ENCODE data around the gene ADAMTS3. TPM values are rescaled to one million over a fixed set of nuclear protein-coding genes. Genes with fewer than 3 reads are reported as not detected.

The ADAMTS3 gene
- total and polyA plus RNA-seq, 5 donors from 2014 or later, result 0.34 TPM; not detected in 4

DNA sequence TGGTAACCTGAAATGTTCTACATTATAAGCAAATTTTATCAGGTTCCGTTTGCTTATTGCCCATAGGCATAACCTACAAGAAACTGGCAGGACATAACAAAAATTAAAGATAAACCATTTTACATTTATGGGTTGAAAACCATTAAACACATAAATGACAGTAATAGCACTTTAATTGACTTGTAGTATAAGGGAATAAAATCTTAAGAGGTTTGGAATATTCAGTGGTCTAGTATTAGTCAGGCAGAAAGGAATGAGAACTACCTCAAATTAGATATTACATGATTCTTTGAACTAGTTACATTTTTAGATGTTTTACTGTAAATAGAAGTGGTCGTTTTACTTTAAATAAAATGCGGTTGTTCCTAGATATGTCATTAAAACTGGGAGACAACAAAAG is 111.9 kb downstream of the ADAMTS3 start:
- Mint-ChIP-seq H3K27me3 (no peaks in the 10 kb centered on the region), H3K27ac (no peak overlapping the region), H3K4me3 (no peak overlapping the region), H3K9me3 (peaks cover 0 to 3% (median 0%) of the 10 kb centered on the region in 7 donors), H3K36me3 (no peaks in the 10 kb centered on the region), H3K4me1 (no peaks in the 10 kb centered on the region)
- no peak overlapping the region for H3K4me3 ChIP-seq (ENCODE audit: low read depth, low read length)
- DNase-seq (no peak), ATAC-seq (ENCODE audit: low read depth in 2 of 2) (no peak)
- no peaks in the 10 kb centered on the region for H3K36me3 ChIP-seq (ENCODE audit: control insufficient read depth, insufficient read depth, low read length)
- no peak overlapping the region for H3K27ac ChIP-seq (ENCODE audit: insufficient read depth, low read length, poor library complexity, severe bottlenecking)
- H3K4me1 ChIP-seq (ENCODE audit: control insufficient read depth, insufficient read depth, low read length, poor library complexity, severe bottlenecking), result no peaks in the 10 kb centered on the region
- no peaks in the 10 kb centered on the region for H3K9me3 ChIP-seq (ENCODE audit: control insufficient read depth in 2 of 2, low read length in 2 of 2)
- no peaks in the 10 kb centered on the region for H3K27me3 ChIP-seq (ENCODE audit: control insufficient read depth, insufficient read depth, low read length)

DNA sequence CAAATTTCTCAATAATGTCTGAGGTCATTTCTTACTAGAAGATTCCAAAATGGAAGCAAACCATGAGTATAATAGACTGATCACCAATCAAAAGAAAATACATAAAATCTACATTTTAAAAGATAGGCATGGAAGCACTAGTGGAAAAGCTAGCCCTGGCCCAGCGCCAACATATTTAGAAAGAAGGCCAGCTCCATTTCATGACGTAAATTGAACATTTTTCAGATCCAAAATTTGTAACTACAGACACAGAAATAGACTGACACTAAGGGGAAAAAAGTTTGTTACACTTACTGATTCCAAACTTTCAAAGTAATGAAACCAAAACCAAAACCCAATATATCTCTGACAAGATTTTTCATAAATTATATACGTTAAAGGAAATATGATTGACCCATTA is 117.7 kb downstream of the ADAMTS3 start:
- Mint-ChIP-seq H3K9me3 (peaks cover 0 to 2% (median 0%) of the 10 kb centered on the region in 7 donors), H3K4me3 (no peak overlapping the region), H3K4me1 (no peaks in the 10 kb centered on the region), H3K27ac (no peak overlapping the region), H3K36me3 (no peaks in the 10 kb centered on the region), H3K27me3 (no peaks in the 10 kb centered on the region)
- no peaks in the 10 kb centered on the region for H3K36me3 ChIP-seq (ENCODE audit: control insufficient read depth, insufficient read depth, low read length)
- H3K9me3 ChIP-seq (ENCODE audit: control insufficient read depth in 2 of 2, low read length in 2 of 2), result no peaks in the 10 kb centered on the region
- DNase-seq (no peak), ATAC-seq (ENCODE audit: low read depth in 2 of 2) (no peak)
- H3K27me3 ChIP-seq (ENCODE audit: control insufficient read depth, insufficient read depth, low read length), result no peaks in the 10 kb centered on the region
- no peak overlapping the region for H3K4me3 ChIP-seq (ENCODE audit: low read depth, low read length)
- H3K27ac ChIP-seq (ENCODE audit: insufficient read depth, low read length, poor library complexity, severe bottlenecking), result no peak overlapping the region
- no peaks in the 10 kb centered on the region for H3K4me1 ChIP-seq (ENCODE audit: control insufficient read depth, insufficient read depth, low read length, poor library complexity, severe bottlenecking)

- H3K4me1 ChIP-seq (ENCODE audit: control insufficient read depth, insufficient read depth, low read length, poor library complexity, severe bottlenecking), result no peaks in the 10 kb centered on the region
- Mint-ChIP-seq H3K27ac (no peak overlapping the region), H3K9me3 (peaks cover 0 to 2% (median 0%) of the 10 kb centered on the region in 7 donors), H3K4me1 (no peaks in the 10 kb centered on the region), H3K36me3 (no peaks in the 10 kb centered on the region), H3K27me3 (no peaks in the 10 kb centered on the region), H3K4me3 (no peak overlapping the region)
- no peak for DNase-seq
- no peaks in the 10 kb centered on the region for H3K27me3 ChIP-seq (ENCODE audit: control insufficient read depth, insufficient read depth, low read length)
- no peak overlapping the region for H3K4me3 ChIP-seq (ENCODE audit: low read depth, low read length)
- ATAC-seq (ENCODE audit: low read depth in 2 of 2), result no peak
- H3K36me3 ChIP-seq (ENCODE audit: control insufficient read depth, insufficient read depth, low read length), result no peaks in the 10 kb centered on the region
- no peaks in the 10 kb centered on the region for H3K9me3 ChIP-seq (ENCODE audit: control insufficient read depth in 2 of 2, low read length in 2 of 2)
- no peak overlapping the region for H3K27ac ChIP-seq (ENCODE audit: insufficient read depth, low read length, poor library complexity, severe bottlenecking)
Measured at GRCh38 chr4:72449705-72450104, 119.3 kb downstream of the ADAMTS3 start.

DNA sequence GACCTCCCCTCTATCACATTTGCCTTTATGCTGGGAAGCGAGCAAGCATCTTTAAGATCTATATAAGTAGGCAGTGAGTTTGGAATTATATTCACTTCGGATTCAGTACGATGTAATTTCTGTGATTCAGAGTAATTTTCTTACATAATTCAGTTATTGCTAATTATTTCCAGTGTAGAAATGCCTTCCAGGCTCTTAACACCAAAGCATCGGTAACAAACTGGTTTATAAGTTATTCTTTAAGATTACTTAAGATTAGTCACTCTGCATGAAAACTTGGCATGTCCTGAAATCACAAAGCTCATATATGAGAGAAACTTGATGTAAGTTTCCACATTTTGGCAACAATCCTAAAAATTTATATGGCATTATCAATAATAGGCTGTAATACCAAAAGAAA is 120.8 kb downstream of the ADAMTS3 start:
- Mint-ChIP-seq H3K4me3 (no peak overlapping the region), H3K9me3 (peaks cover 0 to 4% (median 0%) of the 10 kb centered on the region in 7 donors), H3K27ac (no peak overlapping the region), H3K36me3 (no peaks in the 10 kb centered on the region), H3K4me1 (no peaks in the 10 kb centered on the region), H3K27me3 (no peaks in the 10 kb centered on the region)
- ATAC-seq (ENCODE audit: low read depth in 2 of 2) (no peak), DNase-seq (no peak)
- no peak overlapping the region for H3K27ac ChIP-seq (ENCODE audit: insufficient read depth, low read length, poor library complexity, severe bottlenecking)
- no peaks in the 10 kb centered on the region for H3K36me3 ChIP-seq (ENCODE audit: control insufficient read depth, insufficient read depth, low read length)
- no peaks in the 10 kb centered on the region for H3K4me1 ChIP-seq (ENCODE audit: control insufficient read depth, insufficient read depth, low read length, poor library complexity, severe bottlenecking)
- H3K27me3 ChIP-seq (ENCODE audit: control insufficient read depth, insufficient read depth, low read length), result no peaks in the 10 kb centered on the region
- no peak overlapping the region for H3K4me3 ChIP-seq (ENCODE audit: low read depth, low read length)
- no peaks in the 10 kb centered on the region for H3K9me3 ChIP-seq (ENCODE audit: control insufficient read depth in 2 of 2, low read length in 2 of 2)

GRCh38 chr4:72446353-72447055 is 122.5 kb downstream of the ADAMTS3 start:
- no peak overlapping the region for H3K4me3 Mint-ChIP-seq
- no peaks in the 10 kb centered on the region for H3K4me1 Mint-ChIP-seq
- DNase-seq (no peak), ATAC-seq (ENCODE audit: low read depth in 2 of 2) (no peak)
- H3K9me3 Mint-ChIP-seq, result peaks cover 0 to 4% (median 0%) of the 10 kb centered on the region in 7 donors
- no peak overlapping the region for H3K27ac ChIP-seq (ENCODE audit: insufficient read depth, low read length, poor library complexity, severe bottlenecking)
- H3K27me3 Mint-ChIP-seq, result no peaks in the 10 kb centered on the region
- peaks cover 2% of the 10 kb centered on the region for H3K27me3 ChIP-seq (ENCODE audit: control insufficient read depth, insufficient read depth, low read length)
- H3K27ac Mint-ChIP-seq, result no peak overlapping the region
- no peaks in the 10 kb centered on the region for H3K9me3 ChIP-seq (ENCODE audit: control insufficient read depth in 2 of 2, low read length in 2 of 2)
- no peaks in the 10 kb centered on the region for H3K36me3 ChIP-seq (ENCODE audit: control insufficient read depth, insufficient read depth, low read length)
- no peaks in the 10 kb centered on the region for H3K36me3 Mint-ChIP-seq
- H3K4me3 ChIP-seq (ENCODE audit: low read depth, low read length), result no peak overlapping the region
- no peaks in the 10 kb centered on the region for H3K4me1 ChIP-seq (ENCODE audit: control insufficient read depth, insufficient read depth, low read length, poor library complexity, severe bottlenecking)

- H3K27me3 Mint-ChIP-seq, result no peaks in the 10 kb centered on the region
- H3K9me3 Mint-ChIP-seq, result peaks cover 0 to 4% (median 0%) of the 10 kb centered on the region in 7 donors
- no peak overlapping the region for H3K27ac ChIP-seq (ENCODE audit: insufficient read depth, low read length, poor library complexity, severe bottlenecking)
- H3K27me3 ChIP-seq (ENCODE audit: control insufficient read depth, insufficient read depth, low read length), result peaks cover 2% of the 10 kb centered on the region
- ATAC-seq (ENCODE audit: low read depth in 2 of 2) (no peak), DNase-seq (no peak)
- no peaks in the 10 kb centered on the region for H3K4me1 Mint-ChIP-seq
- H3K4me3 ChIP-seq (ENCODE audit: low read depth, low read length), result no peak overlapping the region
- H3K36me3 ChIP-seq (ENCODE audit: control insufficient read depth, insufficient read depth, low read length), result no peaks in the 10 kb centered on the region
- no peak overlapping the region for H3K4me3 Mint-ChIP-seq
- no peaks in the 10 kb centered on the region for H3K36me3 Mint-ChIP-seq
- no peaks in the 10 kb centered on the region for H3K4me1 ChIP-seq (ENCODE audit: control insufficient read depth, insufficient read depth, low read length, poor library complexity, severe bottlenecking)
- no peak overlapping the region for H3K27ac Mint-ChIP-seq
- H3K9me3 ChIP-seq (ENCODE audit: control insufficient read depth in 2 of 2, low read length in 2 of 2), result no peaks in the 10 kb centered on the region
Measured at GRCh38 chr4:72444092-72444491, 124.9 kb downstream of the ADAMTS3 start.

- H3K4me1 Mint-ChIP-seq, result no peaks in the 10 kb centered on the region
- H3K9me3 Mint-ChIP-seq, result peaks cover 0 to 4% (median 0%) of the 10 kb centered on the region in 7 donors
- no peak overlapping the region for H3K4me3 Mint-ChIP-seq
- H3K27me3 Mint-ChIP-seq, result no peaks in the 10 kb centered on the region
- H3K36me3 ChIP-seq (ENCODE audit: control insufficient read depth, insufficient read depth, low read length), result no peaks in the 10 kb centered on the region
- H3K36me3 Mint-ChIP-seq, result no peaks in the 10 kb centered on the region
- DNase-seq, result no peak
- ATAC-seq (ENCODE audit: low read depth in 2 of 2), result no peak
- no peaks in the 10 kb centered on the region for H3K9me3 ChIP-seq (ENCODE audit: control insufficient read depth in 2 of 2, low read length in 2 of 2)
- no peak overlapping the region for H3K27ac Mint-ChIP-seq
- no peak overlapping the region for H3K4me3 ChIP-seq (ENCODE audit: low read depth, low read length)
- H3K4me1 ChIP-seq (ENCODE audit: control insufficient read depth, insufficient read depth, low read length, poor library complexity, severe bottlenecking), result no peaks in the 10 kb centered on the region
- H3K27ac ChIP-seq (ENCODE audit: insufficient read depth, low read length, poor library complexity, severe bottlenecking), result no peak overlapping the region
- peaks cover 2% of the 10 kb centered on the region for H3K27me3 ChIP-seq (ENCODE audit: control insufficient read depth, insufficient read depth, low read length)
Measured at GRCh38 chr4:72442715-72443114, 126.3 kb downstream of the ADAMTS3 start.

- H3K27ac Mint-ChIP-seq, result no peak overlapping the region
- no peak for DNase-seq
- Histone ChIP-seq H3K9me3 (ENCODE audit: control insufficient read depth in 2 of 2, low read length in 2 of 2) (no peaks in the 10 kb centered on the region), H3K4me1 (ENCODE audit: control insufficient read depth, insufficient read depth, low read length, poor library complexity, severe bottlenecking) (no peaks in the 10 kb centered on the region), H3K27ac (ENCODE audit: insufficient read depth, low read length, poor library complexity, severe bottlenecking) (no peak overlapping the region), H3K27me3 (ENCODE audit: control insufficient read depth, insufficient read depth, low read length) (peaks cover 2% of the 10 kb centered on the region), H3K4me3 (ENCODE audit: low read depth, low read length) (no peak overlapping the region), H3K36me3 (ENCODE audit: control insufficient read depth, insufficient read depth, low read length) (no peaks in the 10 kb centered on the region)
- no peaks in the 10 kb centered on the region for H3K36me3 Mint-ChIP-seq
- no peak overlapping the region for H3K4me3 Mint-ChIP-seq
- no peaks in the 10 kb centered on the region for H3K27me3 Mint-ChIP-seq
- peaks cover 0 to 4% (median 0%) of the 10 kb centered on the region in 7 donors for H3K9me3 Mint-ChIP-seq
- no peak for ATAC-seq (ENCODE audit: low read depth in 2 of 2)
- H3K4me1 Mint-ChIP-seq, result no peaks in the 10 kb centered on the region
Measured at GRCh38 chr4:72442147-72442546, 126.9 kb downstream of the ADAMTS3 start.
